Stimulated activated CD4-positive, alpha-beta T cell treated with anti-CD3 and anti-CD28 coated beads, TNF-alpha, amount 100 ng/mL, for 48 hours (primary cell): ENCODE measurements around the gene CREBBP.

Experiments
- DNase-seq, 3 donors: peaks; one replicate each; pipeline ENCODE4 v3.0.0-alpha.2; 2020; ENCODE audit warnings: low read depth in 3 of 3

CREBBP gene

DNA sequence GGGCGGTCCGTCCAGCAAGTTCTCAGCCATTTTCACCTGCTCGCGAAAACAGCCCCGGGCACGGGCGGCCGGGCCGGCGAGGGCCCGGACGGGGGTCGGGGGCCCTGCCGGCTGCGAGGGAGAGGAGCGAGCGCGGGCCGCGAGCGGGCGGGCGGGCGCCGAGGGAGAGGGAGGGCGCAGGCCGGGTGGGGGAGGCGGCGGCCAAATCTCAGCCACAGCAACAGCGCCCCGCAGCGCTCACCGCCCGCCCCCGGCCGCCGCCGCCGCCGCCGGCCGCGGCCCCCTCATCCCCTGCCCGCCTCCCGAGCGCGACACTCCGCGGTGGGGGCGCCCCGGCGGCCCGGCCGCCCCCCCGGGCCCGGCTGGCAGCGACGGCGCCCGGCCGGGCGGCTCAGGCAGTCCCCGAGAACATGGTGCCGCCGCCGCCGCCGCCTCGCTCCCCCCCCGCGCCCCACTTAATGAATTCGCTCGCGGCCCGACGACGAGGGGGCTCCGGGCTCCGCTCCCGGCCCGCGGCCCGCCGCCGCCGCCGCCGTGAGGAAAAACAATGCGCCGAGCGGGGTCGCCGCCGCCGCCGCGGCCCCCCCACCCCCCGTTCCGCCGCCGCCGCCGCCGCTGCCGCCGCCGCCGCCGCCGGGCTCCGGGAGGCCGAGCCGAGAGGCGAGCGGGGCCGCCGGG, 487 bp downstream of the CREBBP start:
- peak in 2 of 3 donors; percentile 48 to 68 for DNase-seq

DNA sequence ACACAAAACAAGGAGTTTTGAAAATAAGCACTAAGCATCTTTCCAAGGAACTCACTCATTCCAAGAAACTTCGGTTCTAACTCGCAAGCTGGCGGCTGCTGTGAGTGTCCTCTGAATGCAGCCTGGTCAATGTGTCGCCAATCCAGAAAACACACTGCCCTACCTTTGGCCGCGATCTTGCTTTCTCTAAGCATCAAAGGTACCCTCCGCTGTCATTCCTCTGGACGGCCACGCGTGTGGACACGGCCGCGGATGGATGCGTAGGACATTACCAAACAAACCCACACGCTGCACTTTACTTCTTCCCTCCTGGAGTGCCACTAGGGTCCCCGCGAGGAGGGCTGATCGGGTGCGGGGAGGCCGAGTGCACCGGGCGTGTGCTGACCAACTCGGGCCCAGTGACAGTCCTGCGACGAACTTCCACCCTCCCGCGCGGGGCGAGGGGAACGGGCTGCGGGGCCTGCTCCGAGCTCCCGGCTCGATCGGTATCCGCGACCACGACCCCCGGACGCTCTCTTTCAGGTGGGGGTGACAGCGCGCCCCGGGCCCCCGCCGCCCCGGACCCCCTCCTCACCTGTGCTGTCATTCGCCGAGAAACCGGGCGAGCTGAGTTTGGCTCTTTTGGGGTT, 1.1 kb downstream of the CREBBP start:
- peak in 1 of 3 donors; percentile 8 for DNase-seq

DNA sequence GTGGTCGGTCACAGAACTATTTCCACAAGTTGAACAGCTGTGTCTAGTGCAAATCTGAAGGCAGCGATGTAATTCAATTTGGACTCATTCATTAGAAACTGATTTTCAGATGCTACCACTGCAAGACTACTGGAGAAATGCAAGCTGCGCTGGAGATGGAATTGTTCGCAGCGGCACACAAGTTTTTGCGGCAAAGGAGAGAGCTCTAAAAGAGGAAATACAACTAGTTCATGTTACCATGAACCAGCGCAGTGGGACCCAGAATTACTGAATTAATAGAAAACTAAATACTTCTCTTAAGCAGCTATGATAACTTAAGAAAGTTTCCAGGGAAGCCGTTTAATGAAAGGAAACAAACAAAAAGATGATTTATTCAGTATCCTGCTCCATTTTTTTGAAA, 1.9 kb downstream of the CREBBP start:
- DNase-seq = no peak

DNA sequence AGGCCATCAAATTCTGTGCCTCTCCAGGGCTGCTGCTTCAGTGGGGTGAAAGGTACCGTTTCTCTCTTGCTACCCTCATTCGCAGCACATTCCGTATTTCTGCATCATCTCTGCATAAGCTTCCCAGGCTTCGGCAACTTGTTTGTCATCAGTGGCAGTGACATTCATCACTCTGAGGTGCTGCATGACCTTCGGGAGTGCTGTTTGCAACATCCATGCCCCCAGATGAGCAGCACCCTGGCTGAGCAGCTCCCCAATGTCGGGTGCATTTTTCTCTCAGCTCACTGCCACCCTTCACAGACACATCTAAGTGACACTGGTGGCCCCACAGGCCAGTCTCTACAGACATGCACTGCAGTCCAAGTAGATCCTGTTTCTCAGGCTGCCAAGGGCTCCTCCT, 3.8 kb downstream of the CREBBP start:
- no peak for DNase-seq

DNA sequence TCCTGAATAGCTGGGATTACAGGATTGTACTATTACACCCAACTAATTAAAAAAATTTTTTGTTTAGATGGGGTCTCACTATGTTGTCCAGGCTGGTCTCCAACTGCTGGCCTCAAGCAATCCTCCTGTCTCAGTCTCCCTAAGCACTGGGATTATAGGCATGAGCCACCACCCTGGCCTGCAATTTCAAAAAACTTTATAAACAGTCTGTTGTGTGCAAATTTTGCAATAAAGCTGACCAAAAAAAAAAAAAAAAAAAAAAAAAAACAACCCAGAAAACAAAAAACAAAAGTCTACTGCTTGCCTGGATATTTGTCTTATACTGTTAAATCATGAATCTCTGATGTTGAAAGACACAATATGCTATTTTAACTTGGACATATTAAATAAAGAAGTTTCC, 4.4 kb downstream of the CREBBP start:
- DNase-seq = no peak

DNA sequence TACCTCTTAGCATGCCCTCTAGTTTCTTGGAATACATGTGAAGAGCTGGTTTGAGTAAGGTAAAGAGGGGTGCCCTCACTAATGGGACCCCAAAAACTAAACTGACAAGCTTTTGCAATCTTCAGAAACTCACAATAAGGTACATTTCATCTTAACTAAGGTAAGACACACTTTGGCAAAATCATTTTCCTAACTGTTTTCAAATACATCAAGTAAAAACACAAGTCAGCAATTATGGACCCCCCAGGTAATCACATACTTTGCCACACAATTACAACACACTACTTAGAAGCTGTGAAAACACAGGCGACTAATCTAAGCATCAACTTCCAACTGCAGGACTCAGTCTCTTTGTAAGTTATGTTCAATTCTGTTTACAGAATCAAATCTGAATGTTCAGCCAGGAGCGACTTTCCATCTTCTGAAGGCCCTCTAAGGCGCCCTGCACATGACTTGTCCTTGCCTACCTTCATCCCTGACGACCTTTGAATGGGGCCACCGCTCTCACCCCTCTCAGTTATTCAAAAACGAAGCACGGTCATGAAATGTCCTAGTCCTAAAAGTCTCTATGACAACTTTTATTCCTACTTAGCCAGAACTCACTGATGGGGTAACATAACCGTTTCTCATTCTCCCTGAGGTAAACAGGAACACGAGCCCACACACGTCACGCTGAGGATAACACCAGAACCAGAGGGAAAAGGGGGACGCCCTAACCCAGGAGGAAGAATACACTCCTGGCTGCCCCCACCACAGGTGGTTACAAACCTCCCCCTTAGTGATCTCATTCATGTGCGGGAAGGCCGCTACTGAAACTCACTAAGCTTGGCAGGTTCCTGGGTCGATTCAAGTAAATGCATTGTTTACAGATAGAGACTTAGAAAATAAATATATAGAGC, 5.5 kb downstream of the CREBBP start:
- DNase-seq = no peak

DNA sequence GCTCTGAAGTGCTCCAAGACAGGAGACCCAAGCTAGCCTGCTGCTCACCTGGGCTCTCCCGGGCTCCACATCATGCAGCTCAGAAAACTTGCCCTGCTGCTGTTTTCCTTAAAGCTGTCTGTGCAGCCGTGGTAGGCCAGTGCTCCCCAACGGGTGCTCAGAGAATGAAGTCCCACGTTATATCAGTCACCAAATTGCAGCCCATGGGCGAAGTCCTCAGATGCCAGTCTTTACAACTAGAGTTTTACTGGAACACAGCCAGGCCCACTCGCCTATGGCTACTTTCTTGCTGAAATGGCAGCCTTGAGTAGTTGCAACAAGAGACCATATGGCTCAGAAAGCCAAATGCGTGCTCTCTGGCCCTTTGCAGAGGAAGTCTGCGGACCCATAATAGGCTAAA, 6.3 kb downstream of the CREBBP start:
- no peak for DNase-seq

DNA sequence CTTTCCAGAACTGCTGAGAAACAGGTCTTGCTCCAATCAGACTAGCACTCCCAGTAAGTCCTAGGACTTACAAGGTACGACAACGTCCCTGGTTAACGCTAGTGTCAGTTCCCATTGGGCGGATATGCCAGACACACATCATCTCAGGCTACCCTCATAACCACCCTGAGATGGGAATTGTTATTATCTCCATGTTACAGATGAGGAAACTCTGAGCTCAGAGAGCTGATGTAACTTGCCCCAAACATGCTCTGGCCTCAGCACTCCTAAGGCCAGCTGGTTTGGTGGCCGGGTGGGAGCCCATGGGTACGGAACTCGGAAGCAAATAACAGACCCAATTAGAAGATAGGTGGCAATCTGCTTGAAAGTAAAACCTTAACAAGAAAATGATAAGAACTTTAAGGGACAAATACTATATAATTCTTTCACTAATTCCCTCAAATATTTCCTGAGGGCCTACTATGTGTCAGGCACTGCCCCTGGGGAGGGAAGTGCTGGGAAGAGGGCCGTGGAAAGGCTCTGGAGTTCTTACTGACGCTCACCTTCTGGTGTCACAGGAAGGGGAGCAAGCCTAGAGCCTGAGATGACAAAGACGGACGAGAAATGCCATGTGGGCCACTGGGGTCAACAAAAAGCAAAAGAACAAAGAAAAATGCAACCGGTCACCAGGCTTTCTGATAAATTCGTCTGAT, 6.9 kb downstream of the CREBBP start:
- DNase-seq = no peak

DNA sequence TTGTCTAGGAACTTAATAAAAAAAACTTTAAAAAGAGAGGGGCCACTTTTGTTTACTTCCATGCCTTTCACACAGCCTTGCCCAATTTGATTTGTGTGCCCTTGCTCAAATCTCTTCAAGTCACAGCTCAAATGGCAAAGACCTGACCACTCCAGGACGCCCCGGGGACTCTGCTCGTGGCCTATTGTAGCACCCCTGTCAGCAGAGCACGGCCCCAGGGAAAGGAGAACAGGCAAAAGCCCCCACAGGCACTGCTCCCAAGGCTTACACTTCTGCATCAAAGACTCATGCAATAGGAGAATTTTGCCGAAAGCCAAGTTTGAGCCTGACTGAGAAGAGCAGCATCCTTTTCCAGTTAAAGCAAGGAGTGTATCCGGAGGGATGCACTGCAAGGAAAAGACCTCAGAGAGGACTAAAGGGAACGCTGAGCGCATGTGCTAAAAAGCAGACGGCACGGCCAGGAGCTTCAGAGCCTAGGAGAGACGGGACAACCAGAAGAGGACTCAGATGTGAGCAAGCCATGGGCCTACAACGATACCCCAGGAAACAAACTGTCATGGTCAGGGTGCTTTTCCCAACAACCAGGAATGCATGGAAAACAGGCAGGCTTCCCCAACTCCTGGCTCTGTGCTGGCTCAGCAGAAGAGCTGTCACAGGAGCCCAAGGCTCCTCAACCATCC, 8.2 kb downstream of the CREBBP start:
- DNase-seq = no peak

DNA sequence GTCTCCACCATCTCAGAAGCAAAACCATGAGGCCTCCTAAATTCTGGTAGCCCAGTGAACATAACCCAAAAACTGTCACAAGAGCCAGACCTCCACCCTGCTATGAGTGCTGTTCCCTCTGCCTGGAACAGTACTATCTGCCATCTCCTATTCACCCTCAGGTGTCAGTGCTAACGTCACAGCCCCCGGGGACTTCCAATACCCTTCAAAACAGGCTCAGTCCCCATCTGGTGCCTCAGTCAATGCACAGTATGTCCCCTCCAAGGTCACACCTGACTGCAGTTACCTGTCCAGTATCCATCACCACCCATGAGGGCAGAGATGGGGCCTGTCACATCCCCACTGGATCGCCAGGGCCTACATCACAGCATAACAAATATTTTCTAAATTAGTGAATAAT, 11.5 kb downstream of the CREBBP start:
- no peak for DNase-seq

DNA sequence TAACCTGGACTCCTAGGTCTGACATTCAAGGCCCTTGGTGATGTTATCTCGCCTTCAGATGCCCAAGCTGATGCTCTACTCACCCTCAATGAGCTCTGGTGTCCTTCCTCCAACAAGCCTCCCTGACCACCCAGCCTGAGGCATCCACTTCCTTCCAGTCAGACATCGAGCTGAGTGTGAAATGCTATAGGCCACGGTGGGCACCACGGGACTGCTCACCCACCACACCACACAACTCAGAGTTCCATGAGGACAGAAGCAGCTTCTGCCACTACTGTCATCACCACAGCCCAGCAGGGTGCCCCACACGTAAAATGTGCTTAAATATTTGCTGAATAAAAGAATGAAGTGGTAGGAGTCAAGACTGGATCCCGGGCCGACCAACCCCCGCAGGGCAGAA, 12.0 kb downstream of the CREBBP start:
- DNase-seq = no peak

DNA sequence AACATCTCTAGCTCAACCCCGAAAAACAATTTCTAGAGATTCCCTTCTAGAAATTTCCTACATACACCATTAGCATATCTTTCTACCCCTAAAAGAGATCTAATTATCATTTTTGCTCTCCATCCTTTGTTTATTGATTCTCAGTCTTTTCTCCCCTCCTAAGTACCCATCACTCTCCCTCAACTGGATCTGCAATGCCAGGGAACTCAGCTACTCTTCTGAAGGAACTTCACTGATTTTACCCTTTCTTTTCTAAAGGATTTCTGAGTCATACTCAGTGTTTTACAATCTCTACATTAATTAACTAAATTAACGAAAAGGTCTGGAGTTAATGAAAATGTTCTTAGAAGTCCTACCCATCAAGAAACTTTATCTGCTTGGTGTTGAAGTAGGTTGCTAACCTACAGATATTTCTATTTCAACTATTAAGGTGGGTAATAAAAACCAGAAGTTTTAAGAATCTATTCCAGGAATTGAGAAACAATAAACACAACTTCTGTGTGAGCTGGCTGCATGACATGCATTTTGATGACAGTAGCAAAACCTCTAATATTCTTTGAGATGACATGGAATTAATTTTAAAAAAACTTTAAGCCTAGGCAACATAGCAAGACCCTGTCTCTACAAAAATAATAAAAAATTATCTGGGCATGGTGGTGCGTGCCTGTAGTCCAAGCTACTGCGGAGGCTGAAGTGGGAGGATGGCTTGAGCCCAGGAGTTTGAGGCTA, 13.6 kb downstream of the CREBBP start:
- no peak for DNase-seq

DNA sequence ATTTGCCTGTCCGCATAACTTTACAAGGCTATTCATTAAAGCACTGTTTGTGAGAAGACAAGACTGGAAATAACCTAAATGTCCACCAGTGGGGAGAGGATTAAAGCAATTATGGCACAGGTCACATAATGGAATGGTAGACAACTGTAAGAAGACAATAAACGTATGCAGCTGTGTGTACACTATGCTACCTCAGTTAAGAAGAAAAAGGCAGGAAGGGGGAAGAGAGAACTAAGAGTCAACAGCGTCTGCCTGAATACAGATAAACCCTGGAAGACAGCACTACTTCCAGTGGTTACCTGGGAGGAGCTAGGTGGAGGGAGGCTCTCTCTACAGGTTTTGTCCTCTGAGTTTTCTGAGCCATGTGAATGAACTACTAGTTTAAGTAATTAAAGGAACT, 15.3 kb downstream of the CREBBP start:
- no peak for DNase-seq

DNA sequence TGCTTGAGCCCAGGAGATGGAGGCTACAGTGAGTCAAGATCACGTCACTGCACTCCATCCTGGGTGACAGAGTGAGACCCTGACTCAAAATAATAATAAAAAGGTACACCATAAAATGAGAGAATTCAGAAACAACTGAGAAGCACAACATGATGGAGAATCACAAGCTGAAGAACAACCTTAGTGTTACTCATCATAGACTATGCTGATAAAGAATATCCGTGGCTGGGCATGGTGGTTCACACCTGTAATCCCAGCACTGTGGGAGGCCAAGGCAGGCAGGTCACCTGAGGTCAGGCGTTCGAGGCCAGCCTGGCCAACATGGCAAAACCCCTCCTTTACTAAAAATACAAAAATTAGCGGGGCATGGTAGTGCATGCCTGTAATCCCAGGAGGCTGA, 16.0 kb downstream of the CREBBP start:
- DNase-seq = no peak

DNA sequence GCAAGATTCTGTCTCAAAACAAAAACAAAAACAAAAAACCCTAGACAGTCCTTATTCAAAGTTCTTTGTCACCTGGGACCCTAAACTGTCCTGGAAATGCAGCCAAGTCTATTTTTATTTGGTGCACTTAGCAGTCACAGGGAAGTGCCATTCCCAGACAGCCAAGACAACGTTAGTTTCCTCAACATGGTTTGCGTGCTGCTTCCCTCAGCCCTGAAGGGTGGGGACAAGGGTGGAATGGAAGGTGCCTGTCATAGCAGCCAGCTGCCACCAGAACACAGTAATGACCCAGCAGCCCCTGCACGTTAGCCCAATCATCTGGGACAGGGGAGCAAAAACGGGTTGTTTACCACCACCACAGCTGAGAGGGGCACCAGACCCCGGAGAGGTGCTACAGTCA, 16.9 kb downstream of the CREBBP start:
- no peak for DNase-seq

DNA sequence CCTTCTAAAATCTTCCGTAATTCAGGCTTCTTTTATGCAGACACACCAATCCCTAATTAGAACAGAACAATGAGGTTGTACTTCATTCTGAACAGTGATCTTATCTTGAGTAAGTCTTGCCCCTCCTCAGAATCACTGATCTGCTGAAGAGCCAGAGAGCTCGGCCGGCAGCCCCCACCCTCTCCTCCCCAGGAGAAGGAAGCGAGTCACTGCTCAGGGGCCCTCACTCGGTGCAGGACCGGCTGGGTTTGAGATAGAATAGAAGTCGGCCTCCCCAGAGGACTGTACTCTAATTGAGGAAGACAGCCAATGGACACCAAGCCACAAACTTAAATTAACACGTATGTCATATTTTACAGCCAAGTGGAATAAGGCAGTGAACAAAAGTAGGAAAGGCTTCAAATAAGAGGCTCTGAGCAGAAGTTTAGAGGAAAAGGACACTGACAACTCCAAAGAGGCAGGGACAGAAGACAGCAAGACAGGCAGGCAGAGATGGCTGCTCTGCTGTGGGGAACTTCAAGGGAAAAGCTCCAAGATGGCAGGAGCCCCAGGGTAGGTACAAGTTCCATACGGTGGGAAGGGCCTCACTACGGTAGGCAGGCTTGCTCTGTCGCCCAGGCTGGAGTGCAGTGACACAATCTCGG, 18.6 kb downstream of the CREBBP start:
- no peak for DNase-seq

DNA sequence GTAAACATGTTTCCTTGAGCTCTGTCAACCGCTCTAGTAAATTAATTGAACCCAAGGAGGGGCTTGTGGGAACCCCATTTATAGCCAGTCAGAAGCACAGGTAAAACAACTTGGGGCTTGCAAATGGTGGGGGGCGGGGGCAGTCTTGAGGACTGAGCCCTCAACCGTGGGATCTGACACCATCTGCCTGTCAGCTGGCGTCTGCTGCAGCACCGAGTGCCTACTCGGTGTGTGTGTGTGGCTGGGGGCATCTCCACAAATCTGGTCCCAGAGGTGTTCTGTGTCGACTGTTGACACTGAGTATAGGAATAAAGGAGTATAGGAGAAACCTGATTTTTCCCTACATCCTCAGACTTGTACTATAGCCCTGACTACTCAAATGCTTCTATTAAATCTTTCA, 20.6 kb downstream of the CREBBP start:
- DNase-seq = no peak

DNA sequence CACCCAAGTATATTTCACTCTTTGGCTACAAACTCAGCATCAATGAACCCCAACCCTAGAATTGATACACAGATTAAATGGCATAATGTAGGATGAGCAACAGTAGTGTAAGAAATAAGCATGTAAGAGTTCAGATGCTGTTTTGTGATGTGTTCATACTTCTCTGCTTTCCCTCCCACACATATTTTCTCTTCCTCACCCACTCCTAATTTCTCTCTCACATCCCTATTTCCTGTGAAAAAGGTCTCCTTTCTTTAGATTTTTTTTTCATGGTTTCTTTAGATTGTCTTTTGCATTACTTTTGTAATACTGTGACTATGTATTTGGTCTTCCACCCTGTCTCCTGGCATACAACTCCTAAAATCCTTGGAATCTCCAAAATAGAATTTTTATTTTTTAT, 21.7 kb downstream of the CREBBP start:
- DNase-seq = no peak

DNA sequence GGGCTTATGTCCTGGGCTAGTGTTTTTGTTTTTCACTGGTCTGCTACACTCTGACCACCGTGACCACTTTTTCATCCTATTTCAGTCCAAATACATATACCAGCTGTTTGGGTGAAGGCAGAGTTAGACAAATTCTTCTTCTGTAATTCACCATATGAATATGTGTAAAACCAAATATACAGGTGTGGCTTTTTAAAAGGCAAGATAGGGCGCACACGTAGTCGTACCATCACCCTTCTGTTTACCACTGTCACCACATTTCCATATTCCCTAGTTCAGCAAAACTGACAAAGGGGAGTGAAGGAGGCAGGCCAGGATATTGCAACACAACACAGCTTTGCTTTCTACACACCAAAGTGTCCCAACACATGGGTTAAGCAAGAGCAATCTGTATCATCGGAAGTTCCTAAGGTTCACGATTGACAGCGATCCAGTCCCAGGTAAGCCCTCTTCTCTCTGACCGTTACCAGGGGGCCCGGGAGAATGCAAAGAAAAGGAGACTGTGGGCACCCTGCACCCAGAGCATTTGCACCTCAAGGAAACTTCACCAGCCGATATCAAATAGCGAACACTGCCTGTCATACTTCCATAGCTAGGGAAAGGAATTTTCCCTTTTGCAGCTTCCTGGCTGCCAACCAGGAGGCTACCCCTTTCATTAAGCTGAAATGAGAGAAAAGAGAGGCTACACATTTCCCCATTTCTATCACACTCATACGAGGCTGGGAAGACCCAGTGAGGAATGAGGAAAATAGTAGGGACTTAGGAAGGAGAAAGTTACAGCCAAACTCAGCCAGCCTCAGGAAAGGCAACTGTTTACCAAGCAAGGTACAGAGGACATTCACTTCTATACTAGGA, 23.1 kb downstream of the CREBBP start:
- no peak for DNase-seq
